GM19238 (cell line): Measurements from ENCODE around the gene LAMA3.

Experiments
- DNase-seq: peaks from one replicate; pipeline ENCODE4 v3.0.0; 2011; ENCODE audit warnings: low spot score; ENCODE audit not compliant: insufficient read length

LAMA3 gene

DNA sequence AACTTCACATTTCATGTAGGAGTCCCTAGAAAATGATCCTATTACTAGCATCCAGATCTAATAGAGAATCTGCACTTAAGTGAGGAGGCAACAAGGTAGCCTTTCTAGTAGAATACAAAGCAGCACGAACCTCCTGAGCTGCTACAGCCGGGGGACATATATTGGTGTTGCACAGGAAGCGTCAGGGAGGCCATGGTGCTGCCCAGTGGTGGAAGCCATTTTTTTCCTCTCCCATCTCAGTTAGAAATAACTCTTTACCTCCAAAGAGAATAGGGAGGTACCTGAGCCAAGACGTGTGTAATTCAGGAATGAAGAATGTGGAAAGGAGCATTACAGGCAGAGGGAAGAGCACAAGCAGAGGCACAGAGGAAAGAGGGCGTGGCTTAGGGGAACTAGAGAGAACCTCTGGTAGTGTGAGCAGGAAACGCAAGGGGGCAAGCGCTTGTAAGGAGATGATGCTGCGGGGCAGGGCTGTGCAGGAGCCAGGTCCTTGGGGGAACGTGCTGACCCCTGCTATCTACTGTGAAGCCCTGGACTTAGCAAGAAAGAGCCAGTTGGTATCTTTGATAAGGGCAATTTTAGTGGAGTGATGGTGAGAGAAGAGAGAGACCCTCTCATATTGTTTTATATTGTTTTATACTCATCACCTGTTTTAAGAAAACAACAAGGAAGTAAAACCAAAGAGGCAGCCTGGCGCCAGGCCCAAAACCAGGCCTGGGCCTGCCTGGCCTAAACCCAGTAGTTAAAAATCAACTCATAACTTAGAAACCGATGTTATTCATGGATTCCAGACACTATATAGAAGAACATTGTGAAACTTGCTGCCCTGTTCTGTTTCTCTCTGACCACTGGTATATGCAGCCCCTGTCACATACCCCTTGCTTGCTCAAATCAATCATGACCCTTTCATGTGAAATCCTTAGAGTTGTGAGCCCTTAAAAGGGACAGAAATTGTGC, 275.3 kb downstream of the LAMA3 start:
- no peak for DNase-seq

DNA sequence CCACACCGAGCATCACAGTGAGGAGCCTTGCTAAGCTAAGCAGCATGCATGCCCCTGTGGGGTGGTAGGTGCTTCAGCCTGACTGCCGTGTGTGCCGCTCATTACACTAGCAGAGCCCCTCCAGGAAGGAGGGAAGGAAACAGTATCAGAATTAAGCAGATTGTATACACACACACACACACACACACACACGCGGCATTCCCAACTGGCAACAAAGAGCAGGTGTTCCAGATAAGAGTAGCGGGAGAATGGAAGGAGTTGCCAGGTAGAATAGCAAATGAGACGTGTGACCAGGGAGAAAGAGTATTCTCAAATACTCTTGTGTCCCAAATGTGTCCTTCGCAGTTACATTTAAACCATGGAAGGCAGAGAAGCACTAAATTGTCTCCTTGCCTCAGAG, 277.7 kb downstream of the LAMA3 start:
- DNase-seq, result no peak

- no peak for DNase-seq
Measured at GRCh38 chr18:23967321-23968089, 278.3 kb downstream of the LAMA3 start.

DNA sequence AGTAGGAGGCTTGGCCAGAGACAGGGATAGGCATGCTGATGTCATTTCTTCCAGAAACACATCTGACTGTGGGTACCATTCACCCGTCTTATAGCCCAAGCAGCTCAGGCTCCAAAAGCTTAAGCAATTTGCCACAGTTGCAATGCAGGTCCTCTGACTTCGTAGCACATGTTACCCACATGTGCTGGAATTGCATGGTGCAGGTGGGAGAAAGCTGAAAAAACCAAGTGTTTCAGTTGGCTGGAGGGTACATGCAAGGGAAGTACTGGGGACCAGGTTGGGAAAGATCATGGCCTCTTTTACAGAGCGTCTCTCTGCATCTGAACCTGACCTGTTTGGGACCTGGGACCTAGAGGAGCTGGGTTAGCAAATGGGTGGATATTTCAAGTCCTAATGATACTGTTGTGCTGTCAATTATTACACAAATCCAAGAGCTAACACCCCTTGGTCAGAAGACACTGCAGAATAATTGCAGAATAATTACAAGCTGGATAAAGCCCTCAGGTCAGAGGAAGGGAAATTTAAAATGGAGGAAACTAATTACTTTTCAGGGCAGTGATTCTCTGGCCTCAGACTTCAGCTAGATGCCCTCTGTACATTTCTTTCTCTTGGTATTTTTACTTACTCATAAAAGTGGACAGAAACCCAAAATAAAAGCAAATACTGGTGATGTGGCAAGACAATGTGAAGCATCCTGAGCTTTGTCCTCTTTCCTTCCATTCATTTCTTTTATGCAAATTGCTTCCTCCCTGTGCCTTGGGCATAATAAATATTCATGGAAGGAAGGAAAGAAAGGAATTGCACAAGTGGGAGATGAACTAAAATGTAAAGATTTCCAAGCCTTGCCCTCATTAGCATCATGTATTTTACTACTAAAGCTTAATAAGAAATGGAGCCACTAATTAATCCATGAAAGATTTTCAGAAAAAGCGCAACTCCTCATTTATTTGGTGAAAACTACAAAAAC, 279.7 kb downstream of the LAMA3 start:
- no peak for DNase-seq

- DNase-seq, result no peak
Measured at GRCh38 chr18:23969664-23970063, 280.4 kb downstream of the LAMA3 start.

- no peak for DNase-seq
Measured at GRCh38 chr18:23970161-23971096, 281.2 kb downstream of the LAMA3 start.

- no peak for DNase-seq
Measured at GRCh38 chr18:23971097-23971440, 281.8 kb downstream of the LAMA3 start.

DNA sequence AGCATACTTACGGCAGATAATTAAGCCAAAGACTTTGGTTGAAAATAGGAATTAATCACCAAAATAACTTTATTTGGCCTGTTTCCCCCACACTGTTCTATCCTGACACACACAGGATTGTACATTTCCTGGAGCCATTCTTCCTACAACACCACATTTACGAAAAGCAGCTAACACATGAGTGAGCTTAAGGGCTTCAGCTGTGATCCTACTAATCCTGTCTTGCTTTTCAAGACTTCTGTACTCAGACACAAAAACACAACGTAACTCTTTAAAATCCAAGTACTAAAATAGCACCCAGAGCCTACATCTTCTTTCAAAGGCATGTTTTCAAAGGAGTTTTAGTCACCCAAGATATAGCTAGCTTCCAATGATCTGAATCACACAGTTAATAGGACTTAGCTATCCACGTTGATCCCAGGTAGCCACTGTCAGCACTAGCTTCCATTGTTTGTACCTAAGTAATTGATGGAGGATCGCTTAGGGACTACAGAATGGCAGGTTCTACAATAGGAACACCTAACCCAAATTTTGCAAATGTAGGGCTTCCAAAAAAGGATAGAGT, 282.5 kb downstream of the LAMA3 start:
- no peak for DNase-seq

GRCh38 chr18:23972453-23972852, 283.2 kb downstream of the LAMA3 start:
- no peak for DNase-seq

- DNase-seq, result no peak
Measured at GRCh38 chr18:23977103-23977502, 287.9 kb downstream of the LAMA3 start.

DNA sequence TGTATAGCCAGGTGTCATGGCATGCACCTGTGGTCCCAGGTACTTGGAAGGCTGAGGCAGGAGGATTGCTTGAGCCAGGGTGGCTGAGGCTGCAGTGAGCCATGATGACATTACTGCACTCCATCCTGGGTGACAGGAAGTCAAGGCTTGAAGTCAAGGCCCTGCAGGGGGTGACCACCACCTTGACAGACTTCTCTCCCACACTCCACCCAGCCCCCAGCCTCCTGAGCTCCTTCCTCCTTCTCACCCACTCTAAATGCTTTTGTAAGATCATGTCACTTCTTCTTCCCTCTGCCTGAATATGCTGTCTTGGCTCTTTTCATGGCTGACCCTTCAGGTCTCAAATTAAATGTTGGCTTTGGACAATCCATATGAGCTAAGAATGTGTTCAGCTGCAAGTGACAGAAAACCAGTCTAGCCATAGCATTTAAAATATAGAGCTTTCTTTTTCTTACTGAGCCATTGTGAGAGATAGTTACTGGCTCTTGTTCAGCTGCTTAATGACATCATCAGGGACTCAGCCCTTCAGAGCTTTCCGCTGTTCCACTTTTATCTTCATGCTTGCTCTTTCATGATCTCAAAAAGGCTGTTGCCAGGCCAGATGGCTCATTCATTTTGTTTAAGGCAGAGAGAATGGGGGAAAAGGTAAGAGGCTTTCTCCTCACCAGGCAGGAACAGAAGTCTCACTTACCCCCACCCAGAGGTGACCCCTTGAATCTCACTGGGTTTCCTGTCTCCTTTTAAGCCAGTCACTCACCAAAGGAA, 288.6 kb downstream of the LAMA3 start:
- DNase-seq, result no peak

DNA sequence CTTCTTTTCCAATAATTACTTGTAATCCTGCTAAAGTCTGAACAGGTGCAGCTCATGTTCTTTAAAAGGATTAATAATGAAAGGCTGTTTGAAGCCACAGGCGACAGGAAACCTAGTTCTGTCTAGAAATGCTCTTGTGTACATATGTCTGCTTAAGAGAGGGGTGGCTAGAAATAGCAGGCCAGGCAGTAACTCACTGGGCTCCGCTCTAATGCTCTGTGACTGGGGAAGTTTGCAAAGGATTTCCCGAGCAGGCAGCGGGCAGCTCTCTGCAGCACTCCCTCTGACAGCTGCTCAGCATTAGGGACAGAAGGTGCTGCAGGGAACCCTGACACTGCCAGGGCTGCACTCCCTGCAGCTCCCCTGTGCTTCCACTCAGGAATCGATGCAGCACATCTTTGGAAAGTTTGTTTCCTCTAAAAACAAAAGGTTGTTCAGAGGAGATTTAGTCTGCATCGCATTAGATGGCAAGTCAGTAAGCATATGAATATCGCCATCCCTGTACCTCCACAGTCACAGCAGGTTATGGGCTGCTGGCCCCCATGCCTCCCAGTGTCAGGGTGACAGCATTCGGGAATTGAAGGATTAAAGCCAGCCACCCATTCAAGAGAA, 292.2 kb downstream of the LAMA3 start:
- DNase-seq, result no peak

DNA sequence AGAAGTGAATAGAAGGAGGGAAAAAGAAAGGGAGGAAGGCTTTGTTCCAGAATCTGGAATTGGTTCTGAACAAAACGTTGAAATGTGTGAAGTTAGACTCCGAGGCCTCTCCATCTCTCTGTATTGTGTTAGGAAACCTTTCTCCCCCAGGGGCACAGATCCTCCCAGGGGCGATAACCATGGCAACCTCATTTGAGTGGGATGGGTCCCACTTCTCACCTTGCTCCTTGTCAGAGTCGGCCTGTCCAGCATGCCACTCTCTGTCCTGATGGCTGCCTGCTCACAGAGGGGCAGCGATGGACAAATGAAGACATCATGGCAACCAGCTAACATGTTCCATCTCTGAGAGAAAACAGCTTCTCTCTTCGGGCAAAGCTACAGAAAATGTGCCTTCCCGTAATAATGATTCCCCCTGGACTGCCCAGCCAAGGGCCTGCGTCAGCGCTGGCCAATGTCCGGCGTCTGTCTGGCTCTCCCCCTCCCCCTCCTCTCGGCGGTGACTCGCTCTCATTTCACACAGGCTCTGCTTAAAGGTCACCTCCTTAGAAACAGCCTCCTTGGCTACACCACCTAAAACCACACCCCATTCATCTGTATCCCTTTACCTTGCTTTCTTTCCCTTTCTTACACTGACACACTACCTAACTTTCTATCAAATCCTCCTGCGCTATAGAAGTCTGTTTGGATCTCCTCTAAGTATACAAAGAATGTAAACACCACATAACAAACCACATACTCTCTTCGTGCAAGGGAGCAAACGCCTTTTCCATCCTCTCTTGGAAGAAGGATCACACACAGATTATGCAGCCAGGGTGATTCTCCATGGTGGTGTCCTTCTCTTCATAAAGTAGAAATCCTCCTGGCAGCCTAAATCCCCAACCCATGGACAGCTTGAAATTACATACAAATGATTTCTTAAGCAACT, 293.2 kb downstream of the LAMA3 start:
- DNase-seq, result no peak

DNA sequence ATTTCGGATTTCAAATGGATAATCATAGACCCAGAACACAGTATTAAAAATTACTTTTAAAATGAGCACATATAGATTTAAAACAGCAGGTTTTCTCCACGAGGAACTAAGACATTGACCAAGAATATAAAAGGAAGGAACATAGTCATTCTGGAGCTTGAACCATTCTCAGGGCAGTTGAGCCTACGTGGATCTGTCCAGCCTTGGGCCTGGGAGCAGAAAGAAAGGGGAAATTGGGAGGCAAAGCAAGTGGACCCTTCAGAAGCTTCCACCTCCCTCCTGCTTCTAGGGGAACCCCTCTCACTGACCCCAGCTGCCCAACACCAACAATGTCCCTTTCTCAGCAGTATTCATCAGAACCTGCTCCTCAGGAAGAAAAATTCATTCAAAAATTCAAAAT, 293.9 kb downstream of the LAMA3 start:
- DNase-seq, result no peak

DNA sequence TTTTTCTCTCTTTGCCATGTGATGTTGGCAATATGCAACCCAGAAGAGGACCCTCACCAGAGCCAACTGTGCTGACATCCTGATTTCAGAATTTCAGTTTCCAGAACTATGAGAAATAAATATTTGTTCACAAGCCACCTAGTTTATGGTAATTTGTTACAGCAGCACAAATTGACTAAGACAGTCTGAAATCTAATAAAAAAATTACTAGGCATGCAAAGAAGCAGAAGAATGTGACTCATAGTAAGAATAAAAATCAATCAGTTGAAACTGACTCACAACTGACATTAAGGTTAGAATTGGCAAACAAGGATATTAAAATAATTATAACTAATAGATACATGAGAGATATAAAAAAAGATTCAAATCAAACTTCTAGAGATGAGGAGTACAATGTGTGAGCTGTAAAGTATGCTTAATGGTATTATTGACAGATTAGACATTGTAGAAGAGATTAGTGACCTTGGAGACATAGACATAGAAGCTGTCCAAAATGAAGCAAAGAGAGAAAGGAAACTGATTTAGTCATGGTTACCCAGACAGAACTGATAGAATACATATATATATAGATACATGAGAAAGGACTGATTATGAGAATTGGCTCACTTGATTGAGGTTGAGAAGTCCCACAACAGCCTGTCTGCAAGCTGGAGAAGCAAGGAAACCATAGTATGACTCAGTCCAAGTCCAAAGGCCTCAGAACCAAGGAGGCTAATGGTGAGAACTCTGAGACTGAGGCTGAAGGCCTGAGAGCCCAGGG, 297.5 kb downstream of the LAMA3 start:
- DNase-seq, result no peak

- DNase-seq, result no peak
Measured at GRCh38 chr18:23990474-23991410, 301.5 kb downstream of the LAMA3 start.
